GM23338 (cell line): ENCODE results near the gene PHYKPL. TPM values are rescaled to one million over a fixed set of nuclear protein-coding genes. Genes with fewer than 3 reads are reported as not detected.

ENCODE experiments used
- ATAC-seq: fragments of 200-7000 bp; cut with Tn5 transposase; 3 replicates; pipeline ENCODE4 v1.9.1; 2020
- DNase-seq: peaks from one replicate; pipeline ENCODE4 v3.0.0-alpha.2; 2015; ENCODE audit warnings: low spot score
- H2AFZ ChIP-seq: fragments of 200-600 bp; sonication (generic); 2 replicates; pipeline ENCODE4 v1.8.0; 2016; ENCODE audit warnings: antibody characterized with exemption, mild to moderate bottlenecking, moderate library complexity
- H3F3A ChIP-seq: fragments of 200-600 bp; sonication (generic); replicated peaks from 2 replicates; pipeline ENCODE4 v1.8.0; 2017; ENCODE audit warnings: antibody characterized with exemption, mixed run types, low read depth
- H3K27ac ChIP-seq: fragments of 200-600 bp; sonication (generic); 2 replicates; pipeline ENCODE4 v1.6.1; 2016; ENCODE audit warnings: low read depth
- H3K27me3 ChIP-seq: fragments of 200-600 bp; sonication (generic); 2 replicates; pipeline ENCODE4 v1.8.0; 2016; ENCODE audit warnings: mild to moderate bottlenecking, mixed run types, moderate library complexity; ENCODE audit not compliant: insufficient read depth
- H3K36me3 ChIP-seq: fragments of 200-600 bp; sonication (generic); 2 replicates; pipeline ENCODE4 v1.8.0; 2016; ENCODE audit warnings: mild to moderate bottlenecking; ENCODE audit not compliant: insufficient read depth
- H3K4me1 ChIP-seq: fragments of 200-600 bp; sonication (generic); 2 replicates; pipeline ENCODE4 v1.8.0; 2016; ENCODE audit warnings: mild to moderate bottlenecking, moderate library complexity; ENCODE audit not compliant: insufficient read depth
- H3K4me2 ChIP-seq: fragments of 200-600 bp; sonication (generic); 2 replicates; pipeline ENCODE4 v1.7.1; 2017; ENCODE audit warnings: mixed run types
- H3K4me3 ChIP-seq: fragments of 200-600 bp; sonication (generic); 2 replicates; pipeline ENCODE4 v1.6.1; 2016; ENCODE audit warnings: mixed run types
- H3K79me2 ChIP-seq: fragments of 200-600 bp; sonication (generic); replicated peaks from 2 replicates; pipeline ENCODE4 v1.8.0; 2017; ENCODE audit warnings: mild to moderate bottlenecking; ENCODE audit not compliant: insufficient read depth
- H3K9me2 ChIP-seq: fragments of 200-600 bp; sonication (generic); 2 replicates; pipeline ENCODE4 v1.8.0; 2017; ENCODE audit not compliant: insufficient read depth
- H4K20me1 ChIP-seq: fragments of 200-600 bp; sonication (generic); replicated peaks from 2 replicates; pipeline ENCODE4 v1.8.0; 2017; ENCODE audit warnings: mild to moderate bottlenecking; ENCODE audit not compliant: insufficient read depth
- H3K27ac Mint-ChIP-seq: 2 replicates; pipeline ENCODE4 v1.8.0; 2020; ENCODE audit warnings: inconsistent platforms, mild to moderate bottlenecking, moderate library complexity, mixed read lengths
- H3K27me3 Mint-ChIP-seq: 3 replicates; pipeline ENCODE4 v1.8.0; 2022; ENCODE audit warnings: low read depth, mild to moderate bottlenecking, moderate library complexity, mixed read lengths, inconsistent platforms; ENCODE audit not compliant: insufficient read depth, poor library complexity
- H3K36me3 Mint-ChIP-seq: 3 replicates; pipeline ENCODE4 v1.8.0; 2021; ENCODE audit warnings: low read depth, mild to moderate bottlenecking, inconsistent platforms, moderate library complexity, mixed read lengths
- H3K4me1 Mint-ChIP-seq: 3 replicates; pipeline ENCODE4 v1.8.0; 2020; ENCODE audit warnings: mild to moderate bottlenecking, inconsistent platforms, mixed read lengths
- H3K4me3 Mint-ChIP-seq: 3 replicates; pipeline ENCODE4 v1.8.0; 2021; ENCODE audit warnings: moderate library complexity, mild to moderate bottlenecking, inconsistent platforms, mixed read lengths
- H3K9me3 Mint-ChIP-seq: 3 replicates; pipeline ENCODE4 v1.8.0; 2020; ENCODE audit warnings: moderate library complexity, mild to moderate bottlenecking, inconsistent platforms, mixed read lengths
- CREB1 ChIP-seq: fragments of 250-450 bp; sonication (Bioruptor Pico); IDR thresholded peaks from 2 replicates; pipeline ENCODE4 v1.5.0; 2020; ENCODE audit warnings: low read depth, mild to moderate bottlenecking, moderate library complexity
- EZH2 ChIP-seq: fragments of 200-600 bp; sonication (generic); IDR thresholded peaks from one replicate; pipeline ENCODE4 v1.8.0; 2017; ENCODE audit warnings: antibody characterized with exemption, mild to moderate bottlenecking, low read depth; ENCODE audit not compliant: unreplicated experiment
- EZH2phosphoT487 ChIP-seq: fragments of 200-600 bp; sonication (generic); IDR thresholded peaks from one replicate; pipeline ENCODE4 v1.8.1; 2018; ENCODE audit warnings: antibody characterized with exemption; ENCODE audit not compliant: unreplicated experiment
- JUNB ChIP-seq: IDR thresholded peaks from one replicate; pipeline ENCODE4 v1.6.1; 2016; ENCODE audit warnings: antibody characterized with exemption; ENCODE audit not compliant: unreplicated experiment
- NANOG ChIP-seq: IDR thresholded peaks from 2 replicates; pipeline ENCODE4 v1.6.1; 2016; ENCODE audit warnings: antibody characterized with exemption, borderline replicate concordance
- POLR2AphosphoS5 ChIP-seq: IDR thresholded peaks from 2 replicates; pipeline ENCODE4 v1.6.1; 2016; ENCODE audit warnings: antibody characterized with exemption, low read depth
- polyA plus RNA-seq: library from polyadenylated mRNA; unstranded; fragments of >200 nt; fragmentation: Nextera tagmentation; extraction: Ambion mirVana; gene quantifications from 2 replicates; pipeline ENCODE4 v1.2.1, GENCODE V29; 2016
- total RNA-seq: library from RNA; depleted of rRNA; stranded (reverse); fragments of >200 nt; shearing (Covaris generic); gene quantifications from 2 replicates; pipeline ENCODE4 v1.2.3, GENCODE V29; 2014
- TF ChIP-seq, protein P1 (sequence below), 2 experiments: fragments of 200-600 bp in 1 of 2; sonication (generic) in 1 of 2; conservative IDR thresholded peaks; 2 replicates each; pipeline versions ENCODE4 v1.5.1 to v1.6.1; 2016 to 2017; ENCODE audit warnings: antibody characterized with exemption in 2 of 2, low read depth in 2 of 2, mild to moderate bottlenecking in 2 of 2, moderate library complexity in 1 of 2
- TF ChIP-seq, protein P2 (sequence below): fragments of 250-450 bp; sonication (Bioruptor Pico); IDR thresholded peaks from 2 replicates; pipeline ENCODE4 v1.5.0; 2020; ENCODE audit warnings: mild to moderate bottlenecking, moderate library complexity
- TF ChIP-seq, protein P3 (sequence below): IDR thresholded peaks from 2 replicates; pipeline ENCODE4 v1.6.1; 2016; ENCODE audit warnings: antibody characterized with exemption
- TF ChIP-seq, protein P4 (sequence below): IDR thresholded peaks from one replicate; pipeline ENCODE4 v1.6.1; 2018; ENCODE audit warnings: antibody characterized with exemption; ENCODE audit not compliant: unreplicated experiment

PHYKPL gene
- total and polyA plus RNA-seq, 2 experiments from 2014 or later = 15.9 to 20.8 TPM

DNA sequence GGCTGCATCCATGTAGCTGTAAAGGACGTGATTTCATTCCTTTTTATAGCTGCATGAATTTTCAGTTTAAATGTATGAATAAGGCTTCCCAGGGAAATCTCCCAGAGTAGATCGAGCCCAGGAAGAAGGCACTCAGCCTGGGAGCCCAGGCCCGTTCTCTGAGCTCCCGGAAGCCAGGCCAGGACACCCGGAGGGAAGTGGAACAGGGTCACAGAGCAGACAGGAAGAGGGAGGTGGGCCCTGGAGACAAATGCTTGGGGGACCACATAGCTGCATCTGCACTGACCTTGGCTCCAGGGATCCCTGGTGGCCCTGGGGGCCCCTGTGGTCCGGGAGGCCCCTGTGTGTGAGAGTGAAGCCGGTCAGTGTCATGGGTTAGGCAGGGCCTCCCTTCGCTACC, 19.7 kb upstream of the PHYKPL start:
- Mint-ChIP-seq H3K4me1 (peaks cover 13% of the 10 kb centered on the region), H3K27ac (no peak overlapping the region), H3K9me3 (no peaks in the 10 kb centered on the region), H3K36me3 (no peaks in the 10 kb centered on the region), H3K4me3 (no peak overlapping the region), H3K27me3 (peaks cover 7% of the 10 kb centered on the region)
- Histone ChIP-seq H3K4me1 (no peaks in the 10 kb centered on the region), H3K27ac (no peak overlapping the region), H3K9me2 (no peaks in the 10 kb centered on the region), H3F3A (no peaks in the 10 kb centered on the region), H2AFZ (no peak overlapping the region), H3K27me3 (no peaks in the 10 kb centered on the region), H4K20me1 (no peaks in the 10 kb centered on the region), H3K79me2 (no peaks in the 10 kb centered on the region), H3K36me3 (no peaks in the 10 kb centered on the region), H3K4me3 (no peak overlapping the region), H3K4me2 (no peak overlapping the region)
- TF ChIP-seq EZH2 = no peak
- no peak for ATAC-seq
- no peak for DNase-seq

DNA sequence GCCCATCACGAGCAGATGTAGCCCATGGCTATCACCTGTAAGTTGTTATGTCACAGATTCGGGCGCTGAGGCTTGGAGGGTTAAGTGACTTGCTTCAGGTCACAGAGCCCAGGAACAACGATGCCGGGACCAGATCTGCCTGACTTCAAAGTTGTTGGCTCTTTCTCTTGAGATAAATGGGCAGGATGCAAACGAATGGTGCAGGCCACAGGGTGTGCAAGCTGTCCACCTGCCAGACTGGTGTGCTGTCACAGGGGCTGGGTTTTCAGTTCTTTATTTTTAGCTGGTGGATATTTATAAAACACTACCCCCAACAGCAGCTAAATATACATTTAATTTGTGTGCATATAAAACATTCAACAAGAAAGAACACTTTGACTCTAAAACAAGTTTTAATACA, 17.7 kb upstream of the PHYKPL start:
- peaks cover 5% of the 10 kb centered on the region for H3K27me3 Mint-ChIP-seq
- no peak for ATAC-seq
- Histone ChIP-seq H3K27ac (no peak overlapping the region), H3K4me1 (no peaks in the 10 kb centered on the region), H3K9me2 (no peaks in the 10 kb centered on the region), H3K79me2 (no peaks in the 10 kb centered on the region), H3K4me3 (no peak overlapping the region), H3K27me3 (no peaks in the 10 kb centered on the region), H4K20me1 (no peaks in the 10 kb centered on the region), H2AFZ (no peak overlapping the region), H3K36me3 (no peaks in the 10 kb centered on the region), H3F3A (no peaks in the 10 kb centered on the region), H3K4me2 (no peak overlapping the region)
- H3K36me3 Mint-ChIP-seq = no peaks in the 10 kb centered on the region
- DNase-seq = no peak
- H3K4me1 Mint-ChIP-seq = peaks cover 5% of the 10 kb centered on the region
- no peak overlapping the region for H3K4me3 Mint-ChIP-seq
- no peaks in the 10 kb centered on the region for H3K9me3 Mint-ChIP-seq
- no peak overlapping the region for H3K27ac Mint-ChIP-seq
- TF ChIP-seq, protein P1, sequence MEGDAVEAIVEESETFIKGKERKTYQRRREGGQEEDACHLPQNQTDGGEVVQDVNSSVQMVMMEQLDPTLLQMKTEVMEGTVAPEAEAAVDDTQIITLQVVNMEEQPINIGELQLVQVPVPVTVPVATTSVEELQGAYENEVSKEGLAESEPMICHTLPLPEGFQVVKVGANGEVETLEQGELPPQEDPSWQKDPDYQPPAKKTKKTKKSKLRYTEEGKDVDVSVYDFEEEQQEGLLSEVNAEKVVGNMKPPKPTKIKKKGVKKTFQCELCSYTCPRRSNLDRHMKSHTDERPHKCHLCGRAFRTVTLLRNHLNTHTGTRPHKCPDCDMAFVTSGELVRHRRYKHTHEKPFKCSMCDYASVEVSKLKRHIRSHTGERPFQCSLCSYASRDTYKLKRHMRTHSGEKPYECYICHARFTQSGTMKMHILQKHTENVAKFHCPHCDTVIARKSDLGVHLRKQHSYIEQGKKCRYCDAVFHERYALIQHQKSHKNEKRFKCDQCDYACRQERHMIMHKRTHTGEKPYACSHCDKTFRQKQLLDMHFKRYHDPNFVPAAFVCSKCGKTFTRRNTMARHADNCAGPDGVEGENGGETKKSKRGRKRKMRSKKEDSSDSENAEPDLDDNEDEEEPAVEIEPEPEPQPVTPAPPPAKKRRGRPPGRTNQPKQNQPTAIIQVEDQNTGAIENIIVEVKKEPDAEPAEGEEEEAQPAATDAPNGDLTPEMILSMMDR (conservative IDR thresholded peaks at IDR 0.05; ENCODE audit: low read depth in 2 of 2) = no peak
- TF ChIP-seq JUNB (no peak), POLR2AphosphoS5 (no peak), CREB1 (CRISPR knock-in tag) (no peak), EZH2phosphoT487 (no peak), NANOG (no peak), EZH2 (no peak)
- TF ChIP-seq, protein P2, sequence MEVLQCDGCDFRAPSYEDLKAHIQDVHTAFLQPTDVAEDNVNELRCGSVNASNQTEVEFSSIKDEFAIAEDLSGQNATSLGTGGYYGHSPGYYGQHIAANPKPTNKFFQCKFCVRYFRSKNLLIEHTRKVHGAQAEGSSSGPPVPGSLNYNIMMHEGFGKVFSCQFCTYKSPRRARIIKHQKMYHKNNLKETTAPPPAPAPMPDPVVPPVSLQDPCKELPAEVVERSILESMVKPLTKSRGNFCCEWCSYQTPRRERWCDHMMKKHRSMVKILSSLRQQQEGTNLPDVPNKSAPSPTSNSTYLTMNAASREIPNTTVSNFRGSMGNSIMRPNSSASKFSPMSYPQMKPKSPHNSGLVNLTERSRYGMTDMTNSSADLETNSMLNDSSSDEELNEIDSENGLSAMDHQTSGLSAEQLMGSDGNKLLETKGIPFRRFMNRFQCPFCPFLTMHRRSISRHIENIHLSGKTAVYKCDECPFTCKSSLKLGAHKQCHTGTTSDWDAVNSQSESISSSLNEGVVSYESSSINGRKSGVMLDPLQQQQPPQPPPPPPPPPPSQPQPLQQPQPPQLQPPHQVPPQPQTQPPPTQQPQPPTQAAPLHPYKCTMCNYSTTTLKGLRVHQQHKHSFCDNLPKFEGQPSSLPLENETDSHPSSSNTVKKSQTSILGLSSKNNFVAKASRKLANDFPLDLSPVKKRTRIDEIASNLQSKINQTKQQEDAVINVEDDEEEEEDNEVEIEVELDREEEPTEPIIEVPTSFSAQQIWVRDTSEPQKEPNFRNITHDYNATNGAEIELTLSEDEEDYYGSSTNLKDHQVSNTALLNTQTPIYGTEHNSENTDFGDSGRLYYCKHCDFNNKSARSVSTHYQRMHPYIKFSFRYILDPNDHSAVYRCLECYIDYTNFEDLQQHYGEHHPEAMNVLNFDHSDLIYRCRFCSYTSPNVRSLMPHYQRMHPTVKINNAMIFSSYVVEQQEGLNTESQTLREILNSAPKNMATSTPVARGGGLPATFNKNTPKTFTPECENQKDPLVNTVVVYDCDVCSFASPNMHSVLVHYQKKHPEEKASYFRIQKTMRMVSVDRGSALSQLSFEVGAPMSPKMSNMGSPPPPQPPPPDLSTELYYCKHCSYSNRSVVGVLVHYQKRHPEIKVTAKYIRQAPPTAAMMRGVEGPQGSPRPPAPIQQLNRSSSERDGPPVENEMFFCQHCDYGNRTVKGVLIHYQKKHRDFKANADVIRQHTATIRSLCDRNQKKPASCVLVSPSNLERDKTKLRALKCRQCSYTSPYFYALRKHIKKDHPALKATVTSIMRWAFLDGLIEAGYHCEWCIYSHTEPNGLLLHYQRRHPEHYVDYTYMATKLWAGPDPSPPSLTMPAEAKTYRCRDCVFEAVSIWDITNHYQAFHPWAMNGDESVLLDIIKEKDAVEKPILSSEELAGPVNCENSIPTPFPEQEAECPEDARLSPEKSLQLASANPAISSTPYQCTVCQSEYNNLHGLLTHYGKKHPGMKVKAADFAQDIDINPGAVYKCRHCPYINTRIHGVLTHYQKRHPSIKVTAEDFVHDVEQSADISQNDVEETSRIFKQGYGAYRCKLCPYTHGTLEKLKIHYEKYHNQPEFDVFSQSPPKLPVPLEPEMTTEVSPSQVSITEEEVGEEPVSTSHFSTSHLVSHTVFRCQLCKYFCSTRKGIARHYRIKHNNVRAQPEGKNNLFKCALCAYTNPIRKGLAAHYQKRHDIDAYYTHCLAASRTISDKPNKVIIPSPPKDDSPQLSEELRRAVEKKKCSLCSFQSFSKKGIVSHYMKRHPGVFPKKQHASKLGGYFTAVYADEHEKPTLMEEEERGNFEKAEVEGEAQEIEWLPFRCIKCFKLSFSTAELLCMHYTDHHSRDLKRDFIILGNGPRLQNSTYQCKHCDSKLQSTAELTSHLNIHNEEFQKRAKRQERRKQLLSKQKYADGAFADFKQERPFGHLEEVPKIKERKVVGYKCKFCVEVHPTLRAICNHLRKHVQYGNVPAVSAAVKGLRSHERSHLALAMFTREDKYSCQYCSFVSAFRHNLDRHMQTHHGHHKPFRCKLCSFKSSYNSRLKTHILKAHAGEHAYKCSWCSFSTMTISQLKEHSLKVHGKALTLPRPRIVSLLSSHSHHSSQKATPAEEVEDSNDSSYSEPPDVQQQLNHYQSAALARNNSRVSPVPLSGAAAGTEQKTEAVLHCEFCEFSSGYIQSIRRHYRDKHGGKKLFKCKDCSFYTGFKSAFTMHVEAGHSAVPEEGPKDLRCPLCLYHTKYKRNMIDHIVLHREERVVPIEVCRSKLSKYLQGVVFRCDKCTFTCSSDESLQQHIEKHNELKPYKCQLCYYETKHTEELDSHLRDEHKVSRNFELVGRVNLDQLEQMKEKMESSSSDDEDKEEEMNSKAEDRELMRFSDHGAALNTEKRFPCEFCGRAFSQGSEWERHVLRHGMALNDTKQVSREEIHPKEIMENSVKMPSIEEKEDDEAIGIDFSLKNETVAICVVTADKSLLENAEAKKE = no peak
- TF ChIP-seq, protein P3, sequence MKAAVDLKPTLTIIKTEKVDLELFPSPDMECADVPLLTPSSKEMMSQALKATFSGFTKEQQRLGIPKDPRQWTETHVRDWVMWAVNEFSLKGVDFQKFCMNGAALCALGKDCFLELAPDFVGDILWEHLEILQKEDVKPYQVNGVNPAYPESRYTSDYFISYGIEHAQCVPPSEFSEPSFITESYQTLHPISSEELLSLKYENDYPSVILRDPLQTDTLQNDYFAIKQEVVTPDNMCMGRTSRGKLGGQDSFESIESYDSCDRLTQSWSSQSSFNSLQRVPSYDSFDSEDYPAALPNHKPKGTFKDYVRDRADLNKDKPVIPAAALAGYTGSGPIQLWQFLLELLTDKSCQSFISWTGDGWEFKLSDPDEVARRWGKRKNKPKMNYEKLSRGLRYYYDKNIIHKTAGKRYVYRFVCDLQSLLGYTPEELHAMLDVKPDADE = no peak
- TF ChIP-seq, protein P4, sequence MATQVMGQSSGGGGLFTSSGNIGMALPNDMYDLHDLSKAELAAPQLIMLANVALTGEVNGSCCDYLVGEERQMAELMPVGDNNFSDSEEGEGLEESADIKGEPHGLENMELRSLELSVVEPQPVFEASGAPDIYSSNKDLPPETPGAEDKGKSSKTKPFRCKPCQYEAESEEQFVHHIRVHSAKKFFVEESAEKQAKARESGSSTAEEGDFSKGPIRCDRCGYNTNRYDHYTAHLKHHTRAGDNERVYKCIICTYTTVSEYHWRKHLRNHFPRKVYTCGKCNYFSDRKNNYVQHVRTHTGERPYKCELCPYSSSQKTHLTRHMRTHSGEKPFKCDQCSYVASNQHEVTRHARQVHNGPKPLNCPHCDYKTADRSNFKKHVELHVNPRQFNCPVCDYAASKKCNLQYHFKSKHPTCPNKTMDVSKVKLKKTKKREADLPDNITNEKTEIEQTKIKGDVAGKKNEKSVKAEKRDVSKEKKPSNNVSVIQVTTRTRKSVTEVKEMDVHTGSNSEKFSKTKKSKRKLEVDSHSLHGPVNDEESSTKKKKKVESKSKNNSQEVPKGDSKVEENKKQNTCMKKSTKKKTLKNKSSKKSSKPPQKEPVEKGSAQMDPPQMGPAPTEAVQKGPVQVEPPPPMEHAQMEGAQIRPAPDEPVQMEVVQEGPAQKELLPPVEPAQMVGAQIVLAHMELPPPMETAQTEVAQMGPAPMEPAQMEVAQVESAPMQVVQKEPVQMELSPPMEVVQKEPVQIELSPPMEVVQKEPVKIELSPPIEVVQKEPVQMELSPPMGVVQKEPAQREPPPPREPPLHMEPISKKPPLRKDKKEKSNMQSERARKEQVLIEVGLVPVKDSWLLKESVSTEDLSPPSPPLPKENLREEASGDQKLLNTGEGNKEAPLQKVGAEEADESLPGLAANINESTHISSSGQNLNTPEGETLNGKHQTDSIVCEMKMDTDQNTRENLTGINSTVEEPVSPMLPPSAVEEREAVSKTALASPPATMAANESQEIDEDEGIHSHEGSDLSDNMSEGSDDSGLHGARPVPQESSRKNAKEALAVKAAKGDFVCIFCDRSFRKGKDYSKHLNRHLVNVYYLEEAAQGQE = no peak
